ENCODE data around the gene BORCS6.
A peak's percentile ranks its signal among the peaks of the same experiment; 100 is the strongest.

BORCS6 gene

DNA sequence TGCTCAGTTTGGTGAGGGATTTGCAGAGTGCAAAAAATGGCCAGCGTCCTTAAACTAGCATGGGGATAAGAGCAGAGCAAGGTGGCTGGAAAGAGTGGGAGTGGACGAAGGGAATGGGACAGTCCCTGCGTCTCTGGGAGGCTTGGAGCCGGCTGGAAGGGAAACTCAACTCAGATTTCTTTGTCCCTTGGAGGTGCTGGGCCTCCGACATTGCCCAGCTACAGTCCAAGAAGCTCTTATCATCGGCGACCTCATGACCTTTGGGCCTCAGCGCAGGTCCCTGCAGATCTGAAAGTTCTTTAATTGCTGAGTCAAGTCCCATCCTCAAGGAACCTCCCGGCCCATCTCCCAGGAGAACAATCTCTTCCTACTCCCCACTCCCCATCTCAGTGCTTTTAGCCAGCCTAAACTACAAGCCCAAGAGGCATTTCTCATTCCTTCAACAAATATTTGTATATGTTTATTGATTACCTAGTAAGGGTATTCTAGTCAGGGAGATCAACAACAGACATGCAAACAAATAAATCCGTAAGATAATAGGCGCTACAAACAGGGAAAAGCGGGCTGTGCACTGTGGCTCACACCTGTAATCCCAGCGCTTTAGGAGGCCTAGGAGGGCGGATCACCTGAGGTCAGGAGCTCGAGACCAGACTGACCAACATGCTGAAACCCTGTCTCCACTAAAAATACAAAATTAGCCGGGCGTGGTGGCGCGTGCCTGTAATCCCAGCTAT, 12.8 kb downstream of the BORCS6 start:
- TF ChIP-seq REST (IDR thresholded peaks at IDR 0.05; ENCODE audit: insufficient read depth in 1 of 2, low read depth in 2 of 2, low read length in 2 of 2): no peak
- TF ChIP-seq TAF1 (IDR thresholded peaks at IDR 0.05; ENCODE audit: borderline replicate concordance, insufficient read depth, low read length): no peak
- no peak for TF ChIP-seq FOXP2 (optimal IDR thresholded peaks at IDR 0.05; ENCODE audit: borderline replicate concordance, extremely low read depth, extremely low read length, insufficient read depth)
- TF ChIP-seq POLR2AphosphoS5 (IDR thresholded peaks at IDR 0.05; ENCODE audit: low read depth, low read length): no peak
- TF ChIP-seq SIN3A (IDR thresholded peaks at IDR 0.05; ENCODE audit: borderline replicate concordance, insufficient read depth, low read length): no peak

DNA sequence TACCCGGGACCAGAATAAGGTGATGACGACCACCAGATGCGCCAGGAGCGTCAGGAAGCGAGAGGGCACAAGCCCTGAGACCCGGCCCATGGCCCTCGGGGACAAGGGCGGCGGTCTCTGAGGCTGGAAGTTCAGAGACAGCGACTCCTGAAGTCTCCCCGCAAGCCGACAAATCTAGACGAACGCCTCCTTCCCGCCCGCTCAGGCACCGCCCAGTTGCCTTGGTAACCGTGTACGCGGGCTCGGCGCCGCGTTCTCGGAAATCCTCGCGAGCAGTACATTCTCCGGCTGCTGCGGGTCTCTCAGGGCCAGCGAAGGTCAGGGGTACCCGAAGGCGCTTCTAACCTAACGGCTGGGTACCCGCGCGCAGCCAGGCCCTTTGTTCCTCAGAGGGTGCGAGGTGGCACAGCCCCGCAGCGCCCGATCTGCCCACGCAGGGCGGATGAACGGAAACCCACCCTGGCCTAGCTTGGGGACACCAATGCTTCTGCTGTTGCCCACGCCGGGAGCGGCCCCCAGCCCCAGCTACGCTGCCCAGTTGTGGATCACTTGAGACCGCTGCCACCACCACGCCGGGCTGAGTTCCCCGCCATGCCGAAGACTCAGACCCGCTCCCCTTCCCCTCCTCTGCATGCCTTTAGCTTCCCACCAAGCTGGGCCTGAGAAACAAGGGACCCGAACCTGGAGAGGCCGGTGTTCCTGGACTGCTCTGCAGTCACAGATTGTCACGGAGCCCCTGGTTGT, 13.6 kb downstream of the BORCS6 start, which contains the start of gene TMEM107:
TSS of gene TMEM107 (minus strand) at position 184 of the 744 bp plus-strand sequence. CDS start at position 90, 94 bp downstream.
- no peak for TF ChIP-seq TAF1 (IDR thresholded peaks at IDR 0.05; ENCODE audit: borderline replicate concordance, insufficient read depth, low read length)
- no peak for TF ChIP-seq REST (IDR thresholded peaks at IDR 0.05; ENCODE audit: insufficient read depth in 1 of 2, low read depth in 2 of 2, low read length in 2 of 2)
- peak; percentile 73 for TF ChIP-seq POLR2AphosphoS5 (IDR thresholded peaks at IDR 0.05; ENCODE audit: low read depth, low read length)
- peak; percentile 96; the same call in 1 of the 2 replicates for TF ChIP-seq SIN3A (IDR thresholded peaks at IDR 0.05; ENCODE audit: borderline replicate concordance, insufficient read depth, low read length)
- TF ChIP-seq FOXP2 (optimal IDR thresholded peaks at IDR 0.05; ENCODE audit: borderline replicate concordance, extremely low read depth, extremely low read length, insufficient read depth): peak; percentile 52

- TF ChIP-seq TAF1 (IDR thresholded peaks at IDR 0.05; ENCODE audit: borderline replicate concordance, insufficient read depth, low read length): no peak
- TF ChIP-seq FOXP2 (optimal IDR thresholded peaks at IDR 0.05; ENCODE audit: borderline replicate concordance, extremely low read depth, extremely low read length, insufficient read depth): no peak
- no peak for TF ChIP-seq SIN3A (IDR thresholded peaks at IDR 0.05; ENCODE audit: borderline replicate concordance, insufficient read depth, low read length)
- no peak for TF ChIP-seq REST (IDR thresholded peaks at IDR 0.05; ENCODE audit: insufficient read depth in 1 of 2, low read depth in 2 of 2, low read length in 2 of 2)
- no peak for TF ChIP-seq POLR2AphosphoS5 (IDR thresholded peaks at IDR 0.05; ENCODE audit: low read depth, low read length)
These were observed 14.2 kb downstream of the BORCS6 start for GRCh38 chr17:8175795-8176196.

DNA sequence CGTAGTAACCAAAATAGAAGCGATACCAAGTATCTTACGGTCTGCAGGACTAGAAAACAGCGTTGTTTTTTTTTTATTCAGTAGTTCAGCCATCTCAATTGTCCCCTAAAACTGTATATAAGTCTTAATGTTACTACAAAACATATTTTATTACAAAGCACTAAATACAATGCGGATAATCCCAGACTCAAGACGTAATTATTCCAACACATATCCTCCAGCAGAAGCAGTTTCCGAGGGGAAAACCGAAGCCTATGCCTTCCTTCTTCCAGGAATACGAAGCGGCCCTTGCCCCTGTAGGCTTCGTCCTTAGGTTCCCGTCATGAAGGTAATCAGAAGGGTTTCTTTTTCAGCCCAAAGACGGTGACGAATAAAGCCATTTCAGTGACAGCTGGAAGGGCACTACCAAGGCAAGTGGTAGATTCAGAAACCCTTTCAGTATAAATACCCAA, 16.1 kb downstream of the BORCS6 start:
- TF ChIP-seq TAF1 (IDR thresholded peaks at IDR 0.05; ENCODE audit: borderline replicate concordance, insufficient read depth, low read length) (no peak), POLR2AphosphoS5 (IDR thresholded peaks at IDR 0.05; ENCODE audit: low read depth, low read length) (no peak), FOXP2 (optimal IDR thresholded peaks at IDR 0.05; ENCODE audit: borderline replicate concordance, extremely low read depth, extremely low read length, insufficient read depth) (no peak), REST (IDR thresholded peaks at IDR 0.05; ENCODE audit: insufficient read depth in 1 of 2, low read depth in 2 of 2, low read length in 2 of 2) (no peak), SIN3A (IDR thresholded peaks at IDR 0.05; ENCODE audit: borderline replicate concordance, insufficient read depth, low read length) (no peak)

Measured in PFSK-1 (cell line).